H1 (cell line): ENCODE data around the gene PAPOLG. TPM values are rescaled to one million over a fixed set of nuclear protein-coding genes. Genes with fewer than 3 reads are reported as not detected.

Experiments
- CEBPB ChIP-seq: IDR thresholded peaks from 2 replicates; pipeline ENCODE4 v1.6.1; 2012; ENCODE audit warnings: low read depth, low read length
- CTCF ChIP-seq, 3 experiments: IDR thresholded peaks; 1 replicate in 2 of 3; 2 replicates in 1 of 3; pipeline versions ENCODE4 v1.5.1 to v1.6.1; 2011; ENCODE audit warnings: low read length in 3 of 3, mild to moderate bottlenecking in 3 of 3, inconsistent platforms in 2 of 3, low read depth in 1 of 3, moderate library complexity in 1 of 3; ENCODE audit not compliant: insufficient read depth in 1 of 3; ENCODE audit errors: control extremely low read depth in 1 of 3
- POLR2A ChIP-seq, 2 experiments: IDR thresholded peaks; 1 replicate in 1 of 2; 2 replicates in 1 of 2; pipeline ENCODE4 v1.6.1; 2011; ENCODE audit warnings: low read depth in 2 of 2, low read length in 2 of 2, mild to moderate bottlenecking in 2 of 2; ENCODE audit errors: control extremely low read depth in 1 of 2
- SIN3A ChIP-seq, 2 experiments: IDR thresholded peaks in 1 of 2; conservative IDR thresholded peaks in 1 of 2; 2 replicates each; pipeline ENCODE4 v1.6.1; 2011 to 2012; ENCODE audit warnings: low read length in 2 of 2, improper control_type of control experiment in 1 of 2, low read depth in 1 of 2, mild to moderate bottlenecking in 1 of 2
- SUZ12 ChIP-seq: fragments of 200-600 bp; sonication (generic); IDR thresholded peaks from 2 replicates; pipeline ENCODE4 v1.6.1; 2012; ENCODE audit warnings: mild to moderate bottlenecking, inconsistent platforms, low read length, moderate library complexity, mixed read lengths
- polyA plus RNA-seq, 7 experiments: library from polyadenylated mRNA; depleted of rRNA in 3 of 7; stranded (reverse) in 5 of 7; unstranded in 2 of 7; fragments of >200 nt in 5 of 7; fragments of 200-250 nt in 2 of 7; gene quantifications; 1 replicate in 5 of 7; 2 replicates in 1 of 7; 4 replicates in 1 of 7; pipeline versions ENCODE4 v1.2.1 to v1.2.3, GENCODE V29; 2011 to 2013; ENCODE audit warnings: missing spikeins in 2 of 7, mixed read lengths in 2 of 7
- total RNA-seq: library from RNA; stranded (reverse); fragmentation: NEBNext Ultra II Directional; extraction: Animal tissue kit (Norgen Biotek cat#: 25700); gene quantifications from 2 replicates; pipeline ENCODE4 v1.2.1, GENCODE V29; 2021
- TF ChIP-seq, protein P1 (sequence below): fragments of 300-600 bp; sonication (generic); IDR thresholded peaks from 2 replicates; pipeline ENCODE4 v1.7.1; 2012; ENCODE audit warnings: low read length, moderate library complexity, mild to moderate bottlenecking, inconsistent platforms; ENCODE audit not compliant: insufficient replicate concordance

The PAPOLG gene
- total and polyA plus RNA-seq, 2 of the 8 experiments (the other 6 are each of a cell fraction or from before 2014, with no cell fraction given), result 6.5 to 21.5 TPM

GRCh38 chr2:60756097-60757087 lies at the start of gene PAPOLG (continued):
- TF ChIP-seq CTCF (IDR thresholded peaks at IDR 0.05; ENCODE audit: control extremely low read depth in 1 of 3, insufficient read depth in 1 of 3, low read depth in 1 of 3, low read length in 3 of 3) (no peak), POLR2A (IDR thresholded peaks at IDR 0.05; ENCODE audit: control extremely low read depth in 1 of 2, low read depth in 2 of 2, low read length in 2 of 2) (peak; percentile 83 to 94), SIN3A (conservative IDR thresholded peaks at IDR 0.05 in 1 of 2, IDR thresholded peaks at IDR 0.05 in 1 of 2; ENCODE audit: low read depth in 1 of 2, low read length in 2 of 2) (peak; percentile 47 to 87; a peak in 2 of 4 replicates), SUZ12 (no peak), CEBPB (no peak)
- TF ChIP-seq, protein P1, sequence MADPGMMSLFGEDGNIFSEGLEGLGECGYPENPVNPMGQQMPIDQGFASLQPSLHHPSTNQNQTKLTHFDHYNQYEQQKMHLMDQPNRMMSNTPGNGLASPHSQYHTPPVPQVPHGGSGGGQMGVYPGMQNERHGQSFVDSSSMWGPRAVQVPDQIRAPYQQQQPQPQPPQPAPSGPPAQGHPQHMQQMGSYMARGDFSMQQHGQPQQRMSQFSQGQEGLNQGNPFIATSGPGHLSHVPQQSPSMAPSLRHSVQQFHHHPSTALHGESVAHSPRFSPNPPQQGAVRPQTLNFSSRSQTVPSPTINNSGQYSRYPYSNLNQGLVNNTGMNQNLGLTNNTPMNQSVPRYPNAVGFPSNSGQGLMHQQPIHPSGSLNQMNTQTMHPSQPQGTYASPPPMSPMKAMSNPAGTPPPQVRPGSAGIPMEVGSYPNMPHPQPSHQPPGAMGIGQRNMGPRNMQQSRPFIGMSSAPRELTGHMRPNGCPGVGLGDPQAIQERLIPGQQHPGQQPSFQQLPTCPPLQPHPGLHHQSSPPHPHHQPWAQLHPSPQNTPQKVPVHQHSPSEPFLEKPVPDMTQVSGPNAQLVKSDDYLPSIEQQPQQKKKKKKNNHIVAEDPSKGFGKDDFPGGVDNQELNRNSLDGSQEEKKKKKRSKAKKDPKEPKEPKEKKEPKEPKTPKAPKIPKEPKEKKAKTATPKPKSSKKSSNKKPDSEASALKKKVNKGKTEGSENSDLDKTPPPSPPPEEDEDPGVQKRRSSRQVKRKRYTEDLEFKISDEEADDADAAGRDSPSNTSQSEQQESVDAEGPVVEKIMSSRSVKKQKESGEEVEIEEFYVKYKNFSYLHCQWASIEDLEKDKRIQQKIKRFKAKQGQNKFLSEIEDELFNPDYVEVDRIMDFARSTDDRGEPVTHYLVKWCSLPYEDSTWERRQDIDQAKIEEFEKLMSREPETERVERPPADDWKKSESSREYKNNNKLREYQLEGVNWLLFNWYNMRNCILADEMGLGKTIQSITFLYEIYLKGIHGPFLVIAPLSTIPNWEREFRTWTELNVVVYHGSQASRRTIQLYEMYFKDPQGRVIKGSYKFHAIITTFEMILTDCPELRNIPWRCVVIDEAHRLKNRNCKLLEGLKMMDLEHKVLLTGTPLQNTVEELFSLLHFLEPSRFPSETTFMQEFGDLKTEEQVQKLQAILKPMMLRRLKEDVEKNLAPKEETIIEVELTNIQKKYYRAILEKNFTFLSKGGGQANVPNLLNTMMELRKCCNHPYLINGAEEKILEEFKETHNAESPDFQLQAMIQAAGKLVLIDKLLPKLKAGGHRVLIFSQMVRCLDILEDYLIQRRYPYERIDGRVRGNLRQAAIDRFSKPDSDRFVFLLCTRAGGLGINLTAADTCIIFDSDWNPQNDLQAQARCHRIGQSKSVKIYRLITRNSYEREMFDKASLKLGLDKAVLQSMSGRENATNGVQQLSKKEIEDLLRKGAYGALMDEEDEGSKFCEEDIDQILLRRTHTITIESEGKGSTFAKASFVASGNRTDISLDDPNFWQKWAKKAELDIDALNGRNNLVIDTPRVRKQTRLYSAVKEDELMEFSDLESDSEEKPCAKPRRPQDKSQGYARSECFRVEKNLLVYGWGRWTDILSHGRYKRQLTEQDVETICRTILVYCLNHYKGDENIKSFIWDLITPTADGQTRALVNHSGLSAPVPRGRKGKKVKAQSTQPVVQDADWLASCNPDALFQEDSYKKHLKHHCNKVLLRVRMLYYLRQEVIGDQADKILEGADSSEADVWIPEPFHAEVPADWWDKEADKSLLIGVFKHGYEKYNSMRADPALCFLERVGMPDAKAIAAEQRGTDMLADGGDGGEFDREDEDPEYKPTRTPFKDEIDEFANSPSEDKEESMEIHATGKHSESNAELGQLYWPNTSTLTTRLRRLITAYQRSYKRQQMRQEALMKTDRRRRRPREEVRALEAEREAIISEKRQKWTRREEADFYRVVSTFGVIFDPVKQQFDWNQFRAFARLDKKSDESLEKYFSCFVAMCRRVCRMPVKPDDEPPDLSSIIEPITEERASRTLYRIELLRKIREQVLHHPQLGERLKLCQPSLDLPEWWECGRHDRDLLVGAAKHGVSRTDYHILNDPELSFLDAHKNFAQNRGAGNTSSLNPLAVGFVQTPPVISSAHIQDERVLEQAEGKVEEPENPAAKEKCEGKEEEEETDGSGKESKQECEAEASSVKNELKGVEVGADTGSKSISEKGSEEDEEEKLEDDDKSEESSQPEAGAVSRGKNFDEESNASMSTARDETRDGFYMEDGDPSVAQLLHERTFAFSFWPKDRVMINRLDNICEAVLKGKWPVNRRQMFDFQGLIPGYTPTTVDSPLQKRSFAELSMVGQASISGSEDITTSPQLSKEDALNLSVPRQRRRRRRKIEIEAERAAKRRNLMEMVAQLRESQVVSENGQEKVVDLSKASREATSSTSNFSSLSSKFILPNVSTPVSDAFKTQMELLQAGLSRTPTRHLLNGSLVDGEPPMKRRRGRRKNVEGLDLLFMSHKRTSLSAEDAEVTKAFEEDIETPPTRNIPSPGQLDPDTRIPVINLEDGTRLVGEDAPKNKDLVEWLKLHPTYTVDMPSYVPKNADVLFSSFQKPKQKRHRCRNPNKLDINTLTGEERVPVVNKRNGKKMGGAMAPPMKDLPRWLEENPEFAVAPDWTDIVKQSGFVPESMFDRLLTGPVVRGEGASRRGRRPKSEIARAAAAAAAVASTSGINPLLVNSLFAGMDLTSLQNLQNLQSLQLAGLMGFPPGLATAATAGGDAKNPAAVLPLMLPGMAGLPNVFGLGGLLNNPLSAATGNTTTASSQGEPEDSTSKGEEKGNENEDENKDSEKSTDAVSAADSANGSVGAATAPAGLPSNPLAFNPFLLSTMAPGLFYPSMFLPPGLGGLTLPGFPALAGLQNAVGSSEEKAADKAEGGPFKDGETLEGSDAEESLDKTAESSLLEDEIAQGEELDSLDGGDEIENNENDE, result no peak
